A549 treated with AZD9567 at 1 μM for 4 hours (cell line): ENCODE data around the gene MARK4. TPM values are rescaled to one million over a fixed set of nuclear protein-coding genes. Genes with fewer than 3 reads are reported as not detected.

ENCODE experiments used
- total RNA-seq: library from RNA; stranded (reverse); fragments of 200-300 nt; extraction: Qiagen RNA extraction; gene quantifications from 5 replicates; pipeline ENCODE4 v1.2.3, GENCODE V29; 2022; ENCODE audit not compliant: insufficient read depth

The MARK4 gene
- 6.2 to 9.4 TPM (median 7.8 TPM) in 5 replicates for total RNA-seq

DNA sequence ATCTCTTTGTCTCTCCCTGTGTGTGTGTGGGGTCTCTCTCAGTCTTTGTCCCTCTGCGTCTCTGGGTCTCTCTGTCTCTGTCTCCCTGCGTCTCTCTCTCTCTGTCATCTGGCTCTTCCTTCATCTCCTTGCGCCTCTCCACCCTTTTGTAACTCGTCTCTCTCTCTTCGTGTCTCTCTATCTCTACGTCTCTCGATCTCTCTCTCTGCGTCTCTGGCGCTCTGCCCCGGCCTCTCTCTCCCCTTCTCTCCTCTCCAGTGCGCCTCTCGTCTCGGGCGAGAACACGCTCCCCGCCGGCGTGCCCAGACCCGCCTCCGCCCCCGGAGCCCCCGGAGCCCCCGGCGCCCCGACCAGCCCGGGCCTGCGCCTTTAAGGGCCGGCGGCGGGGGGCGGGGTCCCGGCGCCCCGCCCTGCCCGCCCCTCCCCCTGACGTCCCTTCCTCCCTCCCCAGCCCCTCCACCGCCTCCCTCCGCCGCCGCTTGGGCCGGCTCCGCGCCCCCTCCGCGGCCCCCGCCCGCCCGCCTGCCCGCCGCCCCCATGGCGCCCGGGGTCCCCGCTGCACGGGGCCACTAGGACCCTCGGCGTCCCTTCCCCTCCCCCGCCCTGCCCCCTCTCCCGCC, at the start of gene MARK4:
Gene MARK4, plus strand, starts transcription at position 440 of the 620 bp plus-strand sequence. CDS start 318 bp downstream, outside the sequence.

GRCh38 chr19:45245334-45245787, 5.7 kb upstream of the MARK4 start, which contains the start of gene EXOC3L2:
TSS of gene EXOC3L2 (minus strand) at chr19:45245407. CDS start at chr19:45239045, 6,362 bp downstream.

DNA sequence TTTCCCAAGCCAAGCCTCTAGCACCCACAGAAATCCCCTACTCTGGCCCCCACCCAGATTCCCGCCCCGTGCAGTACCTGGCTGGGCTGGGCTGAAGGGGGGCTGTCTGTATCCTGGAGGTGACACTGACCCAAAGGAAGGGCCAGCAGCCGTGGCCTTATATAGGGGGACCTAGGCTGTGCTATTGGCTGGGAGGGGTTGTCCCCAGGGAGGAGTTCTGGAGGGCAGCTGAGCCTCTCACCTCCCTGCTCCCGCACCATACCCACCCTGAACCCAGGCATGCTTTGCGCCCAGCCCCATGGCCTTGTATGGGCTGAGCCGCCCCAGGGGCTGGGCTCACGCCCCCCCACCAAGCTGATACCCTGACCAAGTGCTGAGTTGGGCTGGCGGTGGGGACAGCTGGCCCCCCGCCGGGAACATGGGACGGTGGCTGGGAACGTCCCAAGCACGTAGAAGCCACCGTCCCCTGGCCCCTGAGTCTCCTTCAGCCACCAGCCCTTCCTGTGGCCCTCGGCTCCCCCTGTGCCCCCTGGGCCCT, 71.7 kb downstream of the MARK4 start, which contains the start of gene CKM:
Gene CKM, minus strand, starts transcription at position 132 of the 538 bp plus-strand sequence. CDS start 3,162 bp downstream, outside the sequence.

GRCh38 chr19:45340232-45340898, 89.3 kb downstream of the MARK4 start, which contains the start of gene KLC3:
TSS of gene KLC3 (plus strand) at chr19:45340750. CDS start at chr19:45345542, 4,792 bp downstream.

Other genes with a start within 250 kb of the MARK4 start
- 18.2 to 47.3 TPM (median 36.6 TPM) in 5 replicates for gene RELB, start 249.8 kb upstream of the MARK4 start, total RNA-seq
- 32.1 to 79.8 TPM (median 76.7 TPM) in 5 replicates for gene CLASRP, start 212.2 kb upstream of the MARK4 start, total RNA-seq
- gene ZNF296, start 174.8 kb upstream of the MARK4 start, total RNA-seq, result 14.1 to 18.2 TPM (median 16.0 TPM) in 5 replicates
- 88.7 to 119 TPM (median 100 TPM) in 5 replicates for gene GEMIN7, start 172.0 kb upstream of the MARK4 start, total RNA-seq
- gene PPP1R37, start 158.1 kb upstream of the MARK4 start, total RNA-seq, result 16.0 to 39.6 TPM (median 38.4 TPM) in 5 replicates
- 0.28 to 0.40 TPM (median 0.35 TPM) in 4 of 5 replicates, not detected in the other for gene NKPD1, start 90.3 kb upstream of the MARK4 start, total RNA-seq
- 35.3 to 48.3 TPM (median 43.4 TPM) in 5 replicates for gene TRAPPC6A, start 73.0 kb upstream of the MARK4 start, total RNA-seq
- gene BLOC1S3, start 72.5 kb upstream of the MARK4 start, total RNA-seq, result 18.7 to 23.9 TPM (median 21.8 TPM) in 5 replicates
- gene EXOC3L2, start 5.9 kb upstream of the MARK4 start, total RNA-seq, result 1.2 to 2.0 TPM (median 1.6 TPM) in 4 of 5 replicates, not detected in the other
- 0.05 to 0.07 TPM in 2 of 5 replicates, not detected in the others for gene CKM, start 71.6 kb downstream of the MARK4 start, total RNA-seq
- gene KLC3, start 89.5 kb downstream of the MARK4 start, total RNA-seq, result 0.87 to 1.3 TPM (median 0.91 TPM) in 4 of 5 replicates, not detected in the other
- gene ERCC2, start 119.3 kb downstream of the MARK4 start, total RNA-seq, result 11.4 to 14.4 TPM (median 14.2 TPM) in 5 replicates
- gene PPP1R13L, start 153.8 kb downstream of the MARK4 start, total RNA-seq, result 19.0 to 37.6 TPM (median 35.5 TPM) in 5 replicates
- 47.1 to 57.7 TPM (median 51.3 TPM) in 5 replicates for gene POLR1G, start 155.4 kb downstream of the MARK4 start, total RNA-seq
- gene ERCC1, start 172.6 kb downstream of the MARK4 start, total RNA-seq, result 139 to 171 TPM (median 165 TPM) in 5 replicates
- gene FOSB, start 216.7 kb downstream of the MARK4 start, total RNA-seq, result 10.2 to 21.4 TPM (median 18.8 TPM) in 5 replicates
- gene RTN2, start 245.8 kb downstream of the MARK4 start, total RNA-seq, result 5.6 to 13.1 TPM (median 12.6 TPM) in 5 replicates
- 6.9 to 10.4 TPM (median 8.2 TPM) in 5 replicates for gene PPM1N, start 247.2 kb downstream of the MARK4 start, total RNA-seq